Measurements from ENCODE around the gene MYH14.

Gene MYH14

GRCh38 chr19:50191216-50191615 is 12.2 kb upstream of the MYH14 start:
- FAIRE-seq (no peak), DNase-seq (ENCODE audit: extremely low spot score, insufficient read length, low read depth) (no peak)

DNA sequence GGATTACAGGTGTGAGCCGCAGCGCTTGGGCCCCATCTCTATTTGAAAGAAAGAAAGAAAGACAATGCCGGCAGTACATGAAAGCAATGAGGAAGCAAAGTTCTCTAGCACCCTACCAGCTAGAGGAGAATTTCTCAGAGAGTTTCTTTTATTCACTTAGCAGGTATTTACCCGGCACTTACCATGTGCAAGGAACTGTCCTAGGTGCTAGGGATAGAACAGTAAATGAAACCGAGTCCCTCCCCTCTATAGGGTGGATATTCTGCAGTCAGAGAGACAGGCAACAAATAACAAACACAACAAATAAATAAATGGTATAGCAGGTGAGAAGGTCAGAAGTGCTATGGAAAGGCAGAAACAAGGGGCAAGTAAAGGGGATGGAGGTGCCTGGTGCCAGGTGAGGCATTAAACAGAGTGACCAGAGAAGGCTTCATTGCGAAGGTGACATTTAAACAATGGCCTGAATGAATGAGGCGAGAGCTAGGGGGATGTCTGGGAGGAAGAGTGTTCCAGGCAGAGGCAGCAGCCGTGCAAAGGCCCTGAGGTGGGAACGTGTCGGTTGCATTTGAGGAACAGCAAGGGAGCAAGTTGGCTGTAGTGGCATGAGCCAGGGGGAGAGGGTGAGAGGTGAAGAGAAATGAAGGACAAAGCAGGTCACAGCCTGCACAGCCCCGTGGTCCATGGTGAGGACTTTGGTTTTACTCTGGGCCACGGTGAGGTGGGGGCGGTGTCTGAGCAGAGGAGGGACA is 10.8 kb upstream of the MYH14 start:
- no peak for DNase-seq (ENCODE audit: extremely low spot score, insufficient read length, low read depth)
- FAIRE-seq = no peak

- DNase-seq (ENCODE audit: extremely low spot score, insufficient read length, low read depth) (no peak), FAIRE-seq (no peak)
Observed at GRCh38 chr19:50195224-50195623, 8.2 kb upstream of the MYH14 start.

DNA sequence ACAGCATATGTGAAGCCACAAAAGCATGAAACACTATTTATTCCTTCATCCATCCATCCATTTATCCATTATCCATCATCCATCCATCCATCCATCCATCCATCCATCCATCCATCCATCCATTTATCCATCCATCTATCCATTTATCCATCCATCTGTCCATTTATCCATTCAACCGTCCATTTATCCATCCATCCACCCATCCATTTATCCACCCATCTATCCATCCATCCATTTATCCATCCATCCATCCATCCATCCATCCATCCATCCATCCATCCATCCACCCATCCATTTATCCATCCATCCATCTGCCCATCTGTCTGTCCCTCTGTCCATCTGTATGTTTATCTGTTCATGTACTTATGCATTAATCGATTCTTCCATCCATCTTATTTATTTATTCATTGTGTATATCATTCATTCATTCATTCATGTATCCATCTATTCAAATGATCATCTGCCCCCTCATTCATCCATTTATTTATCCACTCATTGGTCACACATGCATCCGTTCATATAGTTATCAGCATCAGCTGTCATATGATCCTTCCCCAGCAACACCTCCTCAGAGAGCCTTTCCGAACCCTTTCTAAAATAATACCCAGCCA is 7.0 kb upstream of the MYH14 start:
- no peak for FAIRE-seq
- DNase-seq (ENCODE audit: extremely low spot score, insufficient read length, low read depth) = no peak

DNA sequence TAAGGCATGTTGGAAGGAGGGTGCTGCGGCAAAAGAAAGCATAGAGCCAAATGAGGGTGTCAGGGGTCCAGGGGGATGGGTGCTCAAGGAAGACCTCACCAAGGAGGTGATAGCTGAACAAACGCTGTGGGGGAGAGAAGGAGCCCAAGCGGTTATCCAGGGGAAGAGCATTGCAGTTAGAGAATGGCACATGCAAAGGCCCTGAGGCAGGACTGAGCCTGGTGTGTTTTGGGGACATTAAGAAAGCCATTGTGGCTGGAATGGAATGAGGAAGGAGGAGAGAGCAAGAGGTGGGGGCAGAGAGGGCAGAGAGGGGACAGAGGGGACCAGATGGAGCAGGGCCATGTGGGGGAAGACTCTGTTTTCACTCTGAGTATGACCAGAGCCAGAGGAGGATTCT is 6.1 kb upstream of the MYH14 start:
- FAIRE-seq (no peak), DNase-seq (ENCODE audit: extremely low spot score, insufficient read length, low read depth) (no peak)

- DNase-seq (ENCODE audit: extremely low spot score, insufficient read length, low read depth) (no peak), FAIRE-seq (no peak)
Observed at GRCh38 chr19:50198431-50199258, 4.8 kb upstream of the MYH14 start.

- no peak for FAIRE-seq
- no peak for DNase-seq (ENCODE audit: extremely low spot score, insufficient read length, low read depth)
Observed at GRCh38 chr19:50199259-50199555, 4.2 kb upstream of the MYH14 start.

DNA sequence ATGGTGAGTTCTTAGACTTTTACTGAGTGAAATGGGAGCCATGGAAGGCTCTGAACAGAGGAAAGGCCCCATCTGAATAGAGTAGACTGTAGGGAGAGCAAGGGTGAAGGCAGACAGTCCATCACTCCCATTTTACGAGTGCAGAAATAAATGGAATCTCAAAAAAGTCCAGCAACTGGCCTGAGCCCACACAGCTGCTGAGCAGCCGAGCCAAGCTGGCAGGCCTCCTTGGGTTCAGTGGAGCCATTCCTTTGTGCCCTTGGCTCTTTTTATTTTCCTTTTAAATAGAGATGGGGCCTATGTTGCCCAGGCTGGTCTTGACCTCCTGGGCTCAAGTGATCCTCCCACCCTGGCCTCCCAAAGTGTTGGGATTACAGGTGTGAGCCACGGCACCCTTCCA is 1.0 kb upstream of the MYH14 start:
- no peak for FAIRE-seq
- no peak for DNase-seq (ENCODE audit: extremely low spot score, insufficient read length, low read depth)

DNA sequence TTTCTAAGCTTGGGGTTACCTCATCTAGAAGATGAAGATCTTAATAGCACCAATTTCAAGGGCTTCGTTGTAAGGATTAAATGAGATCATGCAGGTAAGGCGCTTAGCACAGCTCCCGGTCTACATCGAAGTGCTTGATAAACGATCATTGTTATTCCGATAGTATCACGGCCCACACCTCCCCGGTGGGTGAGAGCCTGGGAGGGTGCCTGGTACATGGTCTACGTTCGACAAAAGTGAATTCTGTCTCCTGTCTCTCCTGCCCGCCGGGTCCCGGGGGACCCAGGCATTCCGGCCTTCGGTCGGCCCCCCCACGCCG is 501 bp upstream of the MYH14 start:
- FAIRE-seq (no peak), DNase-seq (ENCODE audit: extremely low spot score, insufficient read length, low read depth) (no peak)

DNA sequence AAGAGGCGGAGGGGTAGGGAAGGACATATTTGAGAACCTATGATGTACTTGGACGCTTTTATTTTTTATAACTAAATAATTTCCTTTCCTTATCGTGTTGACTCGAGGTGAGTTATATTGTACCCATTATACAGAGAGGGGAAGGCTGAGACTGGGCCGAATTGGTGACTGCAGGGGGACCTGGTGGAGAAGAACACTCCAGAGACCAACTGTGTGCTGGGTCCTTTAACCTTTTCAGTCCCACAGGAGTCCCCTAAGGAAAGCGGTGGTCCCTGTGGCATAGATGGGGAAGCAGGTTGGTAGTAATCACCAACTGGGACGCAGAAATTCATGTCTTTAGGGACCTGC is 633 bp downstream of the MYH14 start:
- FAIRE-seq (no peak), DNase-seq (ENCODE audit: extremely low spot score, insufficient read length, low read depth) (no peak)

DNA sequence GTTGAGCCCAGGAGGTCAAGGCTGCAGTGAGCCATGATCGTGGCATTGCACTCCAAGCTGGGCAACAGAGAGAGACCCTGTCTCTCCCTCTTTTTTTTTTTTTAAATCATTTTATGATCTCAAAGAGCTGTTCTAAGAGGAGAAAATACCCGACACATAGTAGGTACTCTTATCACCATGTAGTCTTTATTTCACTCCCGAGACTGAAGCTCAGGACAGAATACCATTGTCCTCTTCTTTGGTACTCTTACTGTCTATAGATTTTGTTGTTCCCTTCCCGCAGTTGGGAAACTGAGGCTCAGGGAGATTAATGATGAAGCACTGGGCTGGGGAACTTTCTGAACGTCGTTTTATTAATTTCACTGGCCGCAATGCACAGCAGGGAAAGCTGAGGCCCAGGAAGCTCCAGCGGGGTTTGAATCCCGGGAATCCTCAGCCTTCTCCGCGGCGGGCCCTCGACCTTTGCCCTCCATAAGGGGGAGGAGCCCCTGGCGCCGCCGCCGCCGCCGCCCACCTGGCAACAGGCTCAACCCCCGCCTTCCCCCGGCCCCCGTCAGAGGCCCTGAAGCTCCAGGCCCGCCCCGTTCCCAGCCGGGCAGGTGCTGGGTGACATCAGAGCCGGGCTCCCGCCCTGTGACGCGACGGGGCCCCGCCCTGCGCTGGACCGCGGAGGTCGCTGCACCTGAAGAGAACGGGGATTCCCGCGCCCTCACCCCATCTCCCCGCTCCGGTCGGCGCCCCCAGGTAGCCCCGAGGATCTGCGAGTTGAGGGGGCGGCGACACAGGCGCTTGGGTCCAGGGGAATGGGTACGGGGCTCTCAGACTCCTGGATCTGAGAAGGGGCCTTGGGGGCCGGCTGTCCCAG is 1.6 kb downstream of the MYH14 start:
- no peak for DNase-seq (ENCODE audit: extremely low spot score, insufficient read length, low read depth)
- FAIRE-seq = no peak

DNA sequence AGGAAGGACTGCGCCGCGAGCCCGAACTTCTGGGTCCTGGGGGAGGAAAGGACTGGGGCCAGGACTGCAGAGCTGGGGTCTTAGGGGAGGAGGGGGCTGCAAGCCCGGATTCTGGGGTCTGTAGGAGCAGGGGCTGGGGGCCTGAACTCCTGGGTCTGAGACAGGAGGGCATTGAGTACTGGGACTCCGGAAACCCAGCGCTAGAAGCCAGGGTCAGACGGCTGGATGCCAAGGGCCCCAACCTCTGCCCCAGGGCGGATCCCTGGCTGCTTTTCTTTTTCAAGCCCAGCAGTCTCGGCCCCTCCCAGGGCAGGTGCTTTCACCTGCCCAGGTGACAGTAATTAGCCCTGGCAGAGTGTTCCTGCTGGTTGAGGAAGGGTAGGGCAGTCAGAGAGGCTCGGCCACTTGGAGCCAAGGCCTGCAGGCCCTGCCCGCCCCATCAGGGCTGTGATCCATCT is 2.3 kb downstream of the MYH14 start:
- FAIRE-seq (no peak), DNase-seq (ENCODE audit: extremely low spot score, insufficient read length, low read depth) (no peak)

- no peak for FAIRE-seq
- no peak for DNase-seq (ENCODE audit: extremely low spot score, insufficient read length, low read depth)
Observed at GRCh38 chr19:50206191-50206590, 2.8 kb downstream of the MYH14 start.

DNA sequence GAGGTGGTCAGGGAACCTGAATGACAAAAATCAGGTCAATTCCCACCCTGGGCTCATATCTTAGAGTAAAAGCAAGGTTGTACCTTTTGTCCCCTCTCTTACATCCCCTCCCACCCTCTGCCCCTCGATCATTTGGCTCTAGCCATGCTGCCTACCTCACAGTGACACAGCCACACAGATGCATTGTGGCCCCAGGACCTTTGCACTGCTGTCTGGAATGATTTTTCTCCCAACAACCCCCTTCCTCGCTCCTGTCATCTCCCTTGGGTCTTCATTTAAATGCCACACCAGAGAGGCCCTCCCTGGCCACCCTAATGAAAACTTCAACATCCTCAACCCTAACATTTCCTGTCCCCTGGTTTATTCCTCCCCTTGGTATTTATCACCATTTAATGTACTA is 4.3 kb downstream of the MYH14 start:
- FAIRE-seq (no peak), DNase-seq (ENCODE audit: extremely low spot score, insufficient read length, low read depth) (no peak)

- no peak for FAIRE-seq
- DNase-seq (ENCODE audit: extremely low spot score, insufficient read length, low read depth) = no peak
Observed at GRCh38 chr19:50209131-50209530, 5.7 kb downstream of the MYH14 start.

- DNase-seq (ENCODE audit: extremely low spot score, insufficient read length, low read depth) = no peak
- no peak for FAIRE-seq
Observed at GRCh38 chr19:50210425-50210824, 7.0 kb downstream of the MYH14 start.

DNA sequence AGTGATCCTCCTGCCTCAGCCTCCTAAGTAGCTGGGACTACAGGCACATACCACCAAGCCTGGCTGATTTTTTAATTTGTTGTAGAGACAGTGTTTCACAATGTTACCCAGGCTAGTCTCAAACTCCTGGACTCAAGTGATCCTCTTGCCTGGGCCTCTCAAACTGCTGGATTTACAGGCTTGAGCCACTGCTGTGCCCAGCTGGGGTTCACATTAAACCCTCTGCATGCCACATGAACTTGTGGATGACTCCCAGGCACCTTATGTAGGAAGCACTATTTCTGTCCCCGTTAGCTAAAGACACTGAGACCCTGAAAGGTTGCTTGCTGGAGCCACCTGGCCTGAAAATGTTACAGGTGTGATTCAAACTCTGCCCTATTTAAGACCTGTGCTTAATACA is 10.5 kb downstream of the MYH14 start:
- FAIRE-seq = no peak
- DNase-seq (ENCODE audit: extremely low spot score, insufficient read length, low read depth) = no peak

GRCh38 chr19:50214699-50215543 is 11.5 kb downstream of the MYH14 start:
- FAIRE-seq (no peak), DNase-seq (ENCODE audit: extremely low spot score, insufficient read length, low read depth) (no peak)

GRCh38 chr19:50215820-50216219 is 12.4 kb downstream of the MYH14 start:
- DNase-seq (ENCODE audit: extremely low spot score, insufficient read length, low read depth) (no peak), FAIRE-seq (no peak)

- FAIRE-seq (no peak), DNase-seq (ENCODE audit: extremely low spot score, insufficient read length, low read depth) (no peak)
Observed at GRCh38 chr19:50221087-50221486, 17.7 kb downstream of the MYH14 start.

All from GM18507 (cell line).